IPS DF 19.7 (cell line): ENCODE results near the gene MED9.
A peak's percentile ranks its signal among the peaks of the same experiment; 100 is the strongest.
"Not testable (repeated sequence)": the region's sequence is repeated elsewhere in the genome, so short reads cannot be mapped to it uniquely, and the experiment has no call there.

Experiments
- DNase-seq: peaks from one replicate; pipeline ENCODE4 v3.0.0-alpha.2; 2013; ENCODE audit warnings: low read depth, low spot score

Gene MED9

DNA sequence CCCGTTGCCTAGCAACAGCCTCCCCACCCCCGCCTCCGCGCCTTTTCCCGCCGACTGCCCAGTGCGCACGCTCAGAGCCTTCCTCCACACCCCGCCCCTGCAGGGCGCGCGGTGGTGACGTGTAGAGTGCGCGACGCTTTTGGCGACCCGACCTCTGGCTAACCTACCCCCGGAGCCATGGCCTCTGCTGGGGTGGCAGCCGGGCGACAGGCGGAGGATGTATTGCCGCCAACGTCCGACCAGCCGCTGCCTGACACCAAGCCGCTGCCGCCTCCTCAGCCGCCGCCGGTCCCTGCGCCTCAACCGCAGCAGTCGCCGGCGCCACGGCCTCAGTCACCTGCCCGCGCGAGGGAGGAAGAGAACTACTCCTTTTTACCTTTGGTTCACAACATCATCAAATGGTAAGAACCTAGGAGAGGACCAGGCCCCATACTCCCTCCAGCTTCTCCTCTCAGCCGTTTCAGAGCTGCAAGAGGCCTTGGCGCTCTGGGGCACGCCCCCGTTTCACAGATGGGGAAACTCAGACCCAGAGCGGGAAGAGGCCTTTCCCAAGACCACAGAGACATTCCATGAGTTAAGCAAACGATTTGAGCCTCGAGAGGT is at the start of gene MED9:
TSS of gene MED9 (plus strand) at position 136 of the 603 bp plus-strand sequence. CDS start at position 178, 42 bp downstream.
- peak; percentile 67 for DNase-seq

GRCh38 chr17:17429222-17429621 is 47.6 kb upstream of the MED9 start:
- no peak for DNase-seq

DNA sequence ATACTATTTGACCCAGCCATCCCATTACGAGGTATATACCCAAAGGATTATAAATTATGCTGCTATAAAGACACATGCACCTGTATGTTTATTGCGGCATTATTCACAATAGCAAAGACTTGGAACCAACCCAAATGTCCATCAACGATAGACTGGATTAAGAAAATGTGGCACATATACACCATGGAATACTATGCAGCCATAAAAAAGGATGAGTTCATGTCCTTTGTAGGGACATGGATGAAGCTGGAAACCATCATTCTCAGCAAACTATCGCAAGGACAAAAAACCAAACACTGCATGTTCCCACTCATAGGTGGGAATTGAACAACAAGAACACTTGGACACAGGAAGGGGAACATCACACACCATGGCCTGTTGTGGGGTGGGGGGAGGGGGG is 45.9 kb upstream of the MED9 start:
- not testable (repeated sequence) for DNase-seq

DNA sequence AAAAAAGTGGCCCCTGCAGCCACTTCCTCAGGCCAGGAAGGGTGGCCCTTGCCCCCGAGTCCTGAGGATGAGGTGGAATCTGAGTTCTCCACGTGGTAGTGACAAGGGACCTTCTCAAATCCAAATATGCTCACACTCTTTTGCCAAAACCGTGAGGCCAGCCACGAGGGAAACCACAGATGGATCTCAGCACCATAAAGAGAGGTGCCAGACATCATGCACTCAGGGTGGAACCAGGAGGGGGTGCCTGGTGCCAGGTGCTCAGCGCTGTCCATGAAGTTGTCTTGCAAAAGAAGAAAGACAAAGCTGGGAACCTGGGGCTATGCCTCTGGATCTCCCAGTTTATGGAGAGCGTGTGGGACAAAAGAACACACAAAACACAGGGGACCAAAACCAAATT is 45.2 kb upstream of the MED9 start:
- DNase-seq: no peak

GRCh38 chr17:17433000-17433703 is 43.6 kb upstream of the MED9 start:
- DNase-seq: no peak

- DNase-seq: no peak
Measured at GRCh38 chr17:17434477-17434876, 42.3 kb upstream of the MED9 start.

DNA sequence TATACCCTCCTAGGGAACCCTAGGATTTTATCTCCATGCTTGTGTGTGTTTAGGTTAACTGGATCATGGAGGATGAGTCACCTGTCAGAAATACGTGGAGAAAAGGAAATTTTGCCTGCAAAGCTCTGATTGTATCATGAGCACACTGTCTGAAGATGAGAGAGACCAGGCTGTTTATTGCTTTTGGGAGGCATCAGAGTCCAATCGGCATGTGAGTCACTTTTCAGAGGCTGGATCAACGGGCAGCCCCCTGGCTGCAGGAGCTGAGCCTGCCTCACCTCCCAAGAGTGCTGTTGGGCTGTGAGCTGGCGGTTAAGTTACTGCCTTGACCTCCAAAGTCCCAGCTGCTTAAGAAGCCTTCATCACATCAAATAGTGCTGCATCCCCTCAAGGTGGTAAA is 41.5 kb upstream of the MED9 start:
- DNase-seq: no peak

DNA sequence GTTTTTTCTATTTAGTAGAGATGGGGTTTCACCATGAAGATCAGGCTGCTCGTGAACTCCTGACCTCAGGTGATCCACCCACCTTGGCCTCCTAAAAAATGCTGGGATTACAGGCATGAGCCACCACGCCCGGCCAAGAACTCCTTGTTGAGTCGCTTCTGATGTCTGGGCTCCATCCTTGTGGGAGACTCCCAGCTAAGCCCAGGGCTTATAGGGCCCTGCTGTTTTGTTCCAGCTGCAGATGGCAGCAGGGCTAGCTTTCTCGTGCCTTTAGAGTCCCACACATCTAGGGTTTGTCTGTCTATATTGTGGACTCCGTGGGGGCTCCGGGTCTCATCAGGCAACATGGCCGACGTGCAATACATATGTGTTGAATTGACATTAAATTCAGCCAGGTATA is 39.3 kb upstream of the MED9 start:
- no peak for DNase-seq

GRCh38 chr17:17437893-17438292 is 38.9 kb upstream of the MED9 start:
- DNase-seq: no peak

DNA sequence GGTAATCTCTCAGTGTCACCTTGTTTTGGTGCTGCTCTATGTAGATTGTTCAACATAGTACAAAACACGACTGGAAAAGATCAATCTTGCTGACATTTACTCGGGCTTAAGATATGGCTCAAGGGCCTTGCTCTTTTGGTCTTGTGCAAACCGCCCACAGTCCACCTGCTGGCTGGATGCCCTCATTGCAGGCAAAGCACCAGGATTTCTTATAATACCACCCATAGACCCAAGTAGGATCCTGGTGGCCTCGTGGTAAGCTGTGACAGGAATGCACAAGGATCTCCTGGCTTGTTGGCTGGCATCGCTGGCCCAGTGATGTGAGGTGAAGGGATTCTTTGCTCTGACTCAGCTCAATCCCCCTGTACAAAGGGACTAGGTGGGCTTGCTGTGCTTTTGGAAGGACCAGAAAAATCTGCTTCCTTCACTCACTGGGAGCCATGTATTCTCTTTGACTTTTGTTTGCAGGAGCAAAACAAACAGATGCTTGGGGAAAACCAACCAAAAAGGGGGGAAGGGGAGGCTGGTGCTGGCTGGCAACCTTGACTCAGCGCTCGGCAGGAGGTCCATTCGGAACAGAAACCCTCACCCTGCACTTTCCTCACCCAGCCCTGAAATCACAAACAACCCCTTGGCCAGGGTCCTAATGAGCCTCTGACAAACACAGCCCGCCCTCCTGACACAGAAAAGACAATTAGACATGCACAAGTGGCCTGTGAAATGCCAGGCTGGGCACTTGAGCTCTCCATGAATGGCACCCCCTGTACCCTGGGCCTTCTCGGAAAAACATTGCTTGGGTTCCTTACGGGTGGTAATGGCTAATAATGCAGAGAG is 36.6 kb upstream of the MED9 start:
- peak; percentile 42 for DNase-seq

DNA sequence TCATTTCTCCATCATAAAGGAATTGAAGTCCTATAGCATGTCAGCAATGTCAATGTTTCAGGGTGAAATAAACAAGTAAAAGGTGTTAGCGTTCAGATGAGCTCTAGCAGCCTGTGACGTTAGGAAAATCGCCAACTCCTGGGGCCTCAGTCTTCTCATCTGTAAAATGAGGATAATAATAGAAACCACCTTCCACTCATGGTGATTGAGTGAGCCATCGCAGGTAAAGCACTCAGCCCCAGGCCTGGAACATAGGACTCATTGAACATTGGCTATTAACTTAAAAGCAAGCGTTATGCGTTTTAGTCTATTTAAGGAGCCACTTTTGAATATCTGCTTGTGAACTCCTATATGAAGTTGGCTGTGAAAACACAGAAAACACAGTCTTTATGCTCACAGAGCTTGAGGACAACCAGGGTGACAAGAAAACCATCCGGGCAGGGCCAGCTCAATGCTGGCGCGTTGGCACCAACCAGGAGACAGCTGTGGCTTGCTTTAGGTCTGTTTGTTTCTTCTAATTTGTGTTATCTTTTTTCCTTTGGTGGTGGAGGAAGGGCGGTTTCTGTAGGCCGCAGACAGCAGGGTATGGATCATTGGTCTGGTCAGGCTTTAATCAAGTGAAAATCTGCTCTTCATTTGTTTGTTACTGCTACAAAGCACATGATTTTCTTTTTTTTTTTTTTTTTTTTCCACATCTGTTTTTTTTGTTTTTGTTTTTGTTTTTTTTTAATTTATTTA is 35.7 kb upstream of the MED9 start:
- no peak for DNase-seq

DNA sequence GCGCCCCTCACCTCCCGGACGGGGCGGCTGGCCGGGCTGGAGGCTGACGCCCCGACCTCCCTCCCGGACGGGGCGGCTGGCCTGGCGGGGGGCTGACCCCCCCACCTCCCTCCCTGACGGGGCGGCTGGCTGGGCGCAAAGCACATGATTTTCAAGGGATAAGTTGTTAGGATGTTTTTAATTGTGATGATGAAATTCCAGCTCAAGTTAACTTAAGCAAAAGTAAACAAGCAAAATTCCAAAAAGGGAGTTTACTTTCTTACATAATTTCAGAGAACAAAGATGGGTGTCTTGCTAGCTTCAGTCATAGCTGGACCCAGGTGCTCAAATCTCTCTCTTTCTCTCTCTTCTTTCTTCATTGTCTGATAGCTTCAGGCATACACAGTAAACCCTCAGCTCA is 33.6 kb upstream of the MED9 start:
- no peak for DNase-seq

DNA sequence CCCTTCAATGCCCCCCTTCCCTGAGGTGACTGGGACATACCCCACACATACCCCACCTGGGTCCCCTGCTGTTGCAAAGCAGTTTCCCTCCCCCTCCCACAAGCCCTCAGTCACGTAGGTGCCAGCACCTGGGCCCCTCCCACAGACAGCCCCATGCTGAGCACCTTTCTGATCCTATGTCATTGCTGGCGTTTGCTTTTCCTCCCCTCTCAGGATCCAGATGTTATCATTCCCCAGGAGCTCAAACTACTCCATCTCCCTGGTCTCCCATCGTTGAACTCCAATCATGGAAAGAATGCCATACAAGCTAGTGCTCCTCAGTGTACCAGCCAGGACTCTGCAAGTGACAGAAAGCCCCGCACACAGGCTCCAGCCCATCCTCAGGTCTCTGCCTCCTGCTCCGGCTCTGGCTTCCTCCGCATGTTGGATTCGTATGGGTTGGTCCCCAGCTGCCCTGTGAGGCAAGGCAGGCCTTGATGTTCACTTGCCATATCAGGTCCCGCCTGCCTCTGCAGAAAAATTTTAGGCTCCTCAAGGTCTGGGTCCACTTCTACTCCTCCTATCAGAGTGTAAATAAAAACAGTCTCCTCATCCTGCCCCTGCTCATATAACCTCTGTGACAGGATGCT is 31.4 kb upstream of the MED9 start:
- DNase-seq: no peak

- no peak for DNase-seq
Measured at GRCh38 chr17:17445925-17446665, 30.7 kb upstream of the MED9 start.

GRCh38 chr17:17446666-17447155 is 30.1 kb upstream of the MED9 start:
- no peak for DNase-seq

DNA sequence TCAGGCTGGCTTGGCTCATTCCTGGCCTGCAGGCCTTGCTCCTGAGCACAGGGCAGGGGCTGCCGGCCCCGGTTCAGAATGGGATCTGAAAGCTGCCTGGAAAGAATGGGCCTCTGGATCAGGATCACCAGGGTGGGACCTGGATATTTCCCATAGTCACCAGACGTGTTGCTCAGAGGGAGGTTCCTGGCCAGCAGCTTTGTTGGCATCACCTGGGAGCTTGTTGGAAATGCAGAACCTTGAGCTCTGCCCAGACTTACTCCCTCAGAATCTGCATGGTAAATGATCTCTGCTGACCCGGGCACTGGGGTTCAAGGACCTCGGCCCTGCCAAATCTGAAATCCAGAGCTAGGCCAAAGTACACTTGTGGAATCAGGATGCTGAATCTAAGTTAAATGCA is 29.5 kb upstream of the MED9 start:
- no peak for DNase-seq

DNA sequence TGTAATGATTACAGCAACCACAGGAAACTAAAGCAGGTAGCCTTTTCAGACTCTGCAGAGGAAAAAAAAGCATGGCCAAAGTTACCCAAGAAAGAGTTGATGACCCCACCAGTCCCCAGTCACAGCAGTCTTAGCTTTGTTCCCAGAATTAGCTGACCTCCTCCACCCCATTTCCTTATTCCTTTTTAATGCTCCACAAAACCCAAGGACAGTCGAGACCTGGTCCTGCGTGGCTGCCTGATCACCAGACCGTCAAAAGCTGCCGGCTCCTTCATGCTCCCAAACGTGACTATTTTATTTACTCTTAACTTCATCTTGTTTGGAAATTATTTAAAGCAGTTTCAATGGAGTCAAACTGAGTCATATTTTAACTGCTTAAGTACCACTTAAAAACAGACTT is 28.7 kb upstream of the MED9 start:
- no peak for DNase-seq

DNA sequence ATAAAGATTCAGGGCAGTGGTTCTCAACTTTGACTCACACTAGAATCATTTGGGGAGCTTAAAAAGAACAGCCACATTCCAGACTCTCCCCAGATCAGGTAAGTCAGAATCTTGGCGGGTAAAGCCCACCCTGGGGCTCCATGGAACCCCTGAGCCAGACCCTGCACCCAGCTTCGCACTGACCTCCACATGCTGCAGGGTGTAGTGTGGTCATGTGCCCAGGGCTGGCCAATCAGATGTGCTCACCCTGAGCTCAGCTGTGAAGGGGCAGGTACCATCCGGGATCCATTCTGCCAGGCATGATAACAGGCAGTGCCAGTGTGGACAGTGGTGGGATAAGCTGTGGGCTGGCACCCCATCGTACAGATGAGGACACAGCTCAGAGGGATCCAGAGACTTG is 28.1 kb upstream of the MED9 start:
- DNase-seq: no peak

DNA sequence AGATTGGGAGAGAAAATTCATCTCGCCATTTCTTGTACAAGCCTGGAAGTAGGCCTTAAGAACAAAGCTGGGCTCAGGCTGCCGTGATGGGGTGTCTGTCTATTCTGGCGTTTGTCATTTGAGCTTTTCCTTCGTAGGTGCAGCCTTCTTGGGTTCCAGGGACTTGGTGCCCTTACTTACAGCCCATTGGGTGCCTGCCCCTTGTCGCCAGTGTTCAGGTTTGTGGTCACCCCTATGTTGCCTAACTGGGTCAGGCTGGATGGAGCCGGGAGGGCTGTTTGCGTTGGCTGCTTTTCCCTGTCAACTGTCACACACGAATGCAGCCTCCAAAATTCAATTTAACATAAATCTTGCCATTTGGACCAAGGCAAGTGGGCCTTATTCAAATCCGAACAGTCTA is 23.7 kb upstream of the MED9 start:
- DNase-seq: no peak

GRCh38 chr17:17454276-17454675 is 22.5 kb upstream of the MED9 start:
- no peak for DNase-seq

GRCh38 chr17:17454700-17455099 is 22.1 kb upstream of the MED9 start:
- DNase-seq: not testable (repeated sequence)
